OCI-LY3 (cell line): ENCODE measurements around the gene RORB.

Experiments used
- EZH2phosphoT487 ChIP-seq: fragments of 200-600 bp; shearing (Covaris generic); IDR thresholded peaks from 2 replicates; pipeline ENCODE4 v1.6.1; 2018; ENCODE audit warnings: antibody characterized with exemption, mixed run types, low read depth
- TF ChIP-seq, protein P1 (sequence below): fragments of 200-600, 300-600 bp; sonication (generic); IDR thresholded peaks from 2 replicates; pipeline ENCODE4 v1.5.1; 2014; ENCODE audit warnings: antibody characterized with exemption, low read length, low read depth

DNA sequence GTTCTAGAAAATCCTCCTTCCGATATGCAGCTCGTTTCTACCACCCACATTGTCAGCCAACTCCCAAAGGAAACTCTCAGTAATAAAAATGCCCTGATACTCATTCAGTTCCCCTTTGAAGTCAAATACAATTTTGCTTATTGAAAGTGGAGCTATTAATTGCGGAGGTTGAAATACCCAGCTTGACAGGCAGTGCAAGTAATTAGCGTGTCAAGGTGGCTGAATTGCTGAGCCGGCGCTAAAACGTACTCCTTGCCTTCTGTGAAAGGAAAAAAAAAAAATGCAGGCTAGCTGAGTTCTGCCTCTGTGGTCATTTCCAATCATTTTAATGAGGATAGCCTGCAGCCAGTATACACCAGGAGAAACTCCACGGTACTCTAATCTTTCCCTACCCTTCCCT, 165.5 kb downstream of the RORB start:
- no peak for TF ChIP-seq EZH2phosphoT487
- TF ChIP-seq, protein P1, sequence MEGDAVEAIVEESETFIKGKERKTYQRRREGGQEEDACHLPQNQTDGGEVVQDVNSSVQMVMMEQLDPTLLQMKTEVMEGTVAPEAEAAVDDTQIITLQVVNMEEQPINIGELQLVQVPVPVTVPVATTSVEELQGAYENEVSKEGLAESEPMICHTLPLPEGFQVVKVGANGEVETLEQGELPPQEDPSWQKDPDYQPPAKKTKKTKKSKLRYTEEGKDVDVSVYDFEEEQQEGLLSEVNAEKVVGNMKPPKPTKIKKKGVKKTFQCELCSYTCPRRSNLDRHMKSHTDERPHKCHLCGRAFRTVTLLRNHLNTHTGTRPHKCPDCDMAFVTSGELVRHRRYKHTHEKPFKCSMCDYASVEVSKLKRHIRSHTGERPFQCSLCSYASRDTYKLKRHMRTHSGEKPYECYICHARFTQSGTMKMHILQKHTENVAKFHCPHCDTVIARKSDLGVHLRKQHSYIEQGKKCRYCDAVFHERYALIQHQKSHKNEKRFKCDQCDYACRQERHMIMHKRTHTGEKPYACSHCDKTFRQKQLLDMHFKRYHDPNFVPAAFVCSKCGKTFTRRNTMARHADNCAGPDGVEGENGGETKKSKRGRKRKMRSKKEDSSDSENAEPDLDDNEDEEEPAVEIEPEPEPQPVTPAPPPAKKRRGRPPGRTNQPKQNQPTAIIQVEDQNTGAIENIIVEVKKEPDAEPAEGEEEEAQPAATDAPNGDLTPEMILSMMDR: no peak
